Measurements from ENCODE around the gene BIRC5. TPM values are rescaled to one million over a fixed set of nuclear protein-coding genes. Genes with fewer than 3 reads are reported as not detected.

Gene BIRC5
- polyA plus RNA-seq, 3 donors, result 0.31 to 1.2 (median 0.40) TPM

Other genes starting within 250 kb of the BIRC5 start
- gene TMC6, start 85.5 kb upstream of the BIRC5 start, polyA plus RNA-seq, result 10 to 100 TPM; 14.1 to 58.4 (median 55.2) TPM
- gene TMC8, start 83.5 kb upstream of the BIRC5 start, polyA plus RNA-seq, result 1 to 10 TPM; 4.6 to 5.9 (median 4.9) TPM
- gene C17orf99, start 67.9 kb upstream of the BIRC5 start, polyA plus RNA-seq, result not detected
- gene SYNGR2, start 45.7 kb upstream of the BIRC5 start, polyA plus RNA-seq, result 100 to 1,000 TPM in 1 of 3 donors, 10 to 100 TPM in 2; 37.5 to 113 (median 90.3) TPM
- 1 to 10 TPM; 2.5 to 6.6 (median 2.7) TPM for gene TK1, start 27.2 kb upstream of the BIRC5 start, polyA plus RNA-seq
- 10 to 100 TPM; 17.2 to 33.7 (median 21.7) TPM for gene AFMID, start 26.9 kb upstream of the BIRC5 start, polyA plus RNA-seq
- under 1 TPM in 1 of 3 donors, not detected in 2; 0.06 TPM for gene TMEM235, start 17.4 kb downstream of the BIRC5 start, polyA plus RNA-seq
- 1,000 to 10,000 TPM in 1 of 3 donors, 100 to 1,000 TPM in 1, 10 to 100 TPM in 1; 33.1 to 1,268 (median 796) TPM for gene SOCS3, start 145.8 kb downstream of the BIRC5 start, polyA plus RNA-seq
- gene PGS1, start 164.4 kb downstream of the BIRC5 start, polyA plus RNA-seq, result 10 to 100 TPM; 14.2 to 55.2 (median 28.3) TPM

Measured in adipose tissue (tissue), 3 donors.